HL-60 (cell line): ENCODE measurements around the gene KRT85.

ENCODE experiments used
- DNase-seq, 2 experiments: peaks; one replicate each; pipeline ENCODE4 v3.0.0-alpha.2; 2010 to 2020; ENCODE audit warnings: low read depth in 1 of 2, low spot score in 1 of 2
- H3K27ac ChIP-seq: fragments of 250-450 bp; sonication (Bioruptor Pico); replicated peaks from 2 replicates; pipeline ENCODE4 v1.5.1; 2020; ENCODE audit warnings: mild to moderate bottlenecking, moderate library complexity
- H3K27me3 ChIP-seq: fragments of 250-450 bp; sonication (Bioruptor Pico); 2 replicates; pipeline ENCODE4 v1.5.1; 2021; ENCODE audit warnings: mild to moderate bottlenecking, moderate library complexity; ENCODE audit not compliant: insufficient read depth, poor library complexity, severe bottlenecking
- H3K4me3 ChIP-seq: replicated peaks from 2 replicates; pipeline ENCODE4 v1.5.1; 2011; ENCODE audit warnings: mild to moderate bottlenecking, control low read depth, low read length; ENCODE audit not compliant: insufficient read depth
- CTCF ChIP-seq: IDR thresholded peaks from one replicate; pipeline ENCODE4 v1.5.1; 2011; ENCODE audit warnings: low read length, control low read depth, inconsistent platforms; ENCODE audit not compliant: insufficient read depth
- GABPA ChIP-seq: IDR thresholded peaks from 2 replicates; pipeline ENCODE4 v1.6.1; 2012; ENCODE audit warnings: low read depth
- POLR2AphosphoS5 ChIP-seq: IDR thresholded peaks from 2 replicates; pipeline ENCODE4 v1.6.1; 2012; ENCODE audit warnings: low read depth
- REST ChIP-seq: IDR thresholded peaks from 2 replicates; pipeline ENCODE4 v1.6.1; 2012; ENCODE audit warnings: low read depth; ENCODE audit not compliant: insufficient replicate concordance
- SPI1 ChIP-seq: IDR thresholded peaks from 2 replicates; pipeline ENCODE4 v1.6.1; 2012; ENCODE audit warnings: low read depth, mild to moderate bottlenecking, borderline replicate concordance

Gene KRT85

DNA sequence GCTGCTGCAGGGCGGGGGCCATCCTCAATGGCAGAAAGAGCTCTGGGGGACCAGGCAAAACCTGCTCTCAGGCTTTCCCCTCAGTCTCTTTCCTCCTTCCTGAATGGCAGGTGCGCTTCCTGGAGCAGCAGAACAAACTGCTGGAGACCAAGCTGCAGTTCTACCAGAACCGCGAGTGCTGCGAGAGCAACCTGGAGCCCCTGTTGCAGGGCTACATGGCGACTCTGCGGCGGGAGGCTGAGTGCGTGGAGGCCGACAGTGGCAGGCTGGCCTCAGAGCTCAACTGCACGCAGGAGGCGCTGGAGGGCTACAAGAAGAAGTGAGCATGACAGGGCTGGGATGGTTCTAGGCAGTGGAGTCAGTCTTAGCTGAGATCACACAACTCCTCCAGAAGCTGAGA is 23.2 kb downstream of the KRT85 start:
- no peak for DNase-seq
- H3K27me3 ChIP-seq: no peaks in the 10 kb centered on the region
- no peak overlapping the region for H3K27ac ChIP-seq
- TF ChIP-seq CTCF: no peak
- no peak for TF ChIP-seq GABPA
- TF ChIP-seq POLR2AphosphoS5: no peak
- TF ChIP-seq REST: no peak
- no peak for TF ChIP-seq SPI1
- H3K4me3 ChIP-seq: no peak overlapping the region

GRCh38 chr12:52343550-52343949 is 23.7 kb downstream of the KRT85 start:
- DNase-seq: no peak
- Histone ChIP-seq H3K27me3 (peaks cover 3% of the 10 kb centered on the region), H3K27ac (no peak overlapping the region), H3K4me3 (no peak overlapping the region)
- TF ChIP-seq REST (no peak), CTCF (no peak), GABPA (no peak), POLR2AphosphoS5 (no peak), SPI1 (no peak)

GRCh38 chr12:52342781-52343490 is 24.3 kb downstream of the KRT85 start:
- Histone ChIP-seq H3K27me3 (peaks cover 3% of the 10 kb centered on the region), H3K4me3 (no peak overlapping the region), H3K27ac (no peak overlapping the region)
- TF ChIP-seq POLR2AphosphoS5 (no peak), SPI1 (no peak), CTCF (no peak), REST (no peak), GABPA (no peak)
- DNase-seq: no peak
